Mesodermal cell (in vitro differentiated cells): Measurements from ENCODE around the gene LRRC58. TPM values are rescaled to one million over a fixed set of nuclear protein-coding genes. Genes with fewer than 3 reads are reported as not detected.
A peak's percentile ranks its signal among the peaks of the same experiment; 100 is the strongest.
"Not testable (repeated sequence)": the region's sequence is repeated elsewhere in the genome, so short reads cannot be mapped to it uniquely, and the experiment has no call there.

Experiments used
- H3K27ac ChIP-seq: 2 replicates; pipeline ENCODE4 v1.7.0; 2013; ENCODE audit warnings: mild to moderate bottlenecking, low read depth, low read length, moderate library complexity; ENCODE audit not compliant: severe bottlenecking
- H3K36me3 ChIP-seq: 2 replicates; pipeline ENCODE4 v1.7.1; 2013; ENCODE audit warnings: mild to moderate bottlenecking, low read length, moderate library complexity; ENCODE audit not compliant: control insufficient read depth, insufficient read depth
- H3K4me1 ChIP-seq: one replicate; pipeline ENCODE4 v1.7.1; 2013; ENCODE audit warnings: mild to moderate bottlenecking, low read length; ENCODE audit not compliant: insufficient read depth, control insufficient read depth, poor library complexity, severe bottlenecking
- H3K4me3 ChIP-seq: 2 replicates; pipeline ENCODE4 v1.7.0; 2013; ENCODE audit warnings: low read length, control low read depth, mild to moderate bottlenecking; ENCODE audit not compliant: insufficient read depth, poor library complexity, severe bottlenecking; ENCODE audit errors: extremely low read depth
- H3K9me3 ChIP-seq: 2 replicates; pipeline ENCODE4 v1.7.1; 2013; ENCODE audit warnings: mild to moderate bottlenecking, low read length, moderate library complexity; ENCODE audit not compliant: control insufficient read depth
- WGBS, 2 experiments: methylation state at CpG; one replicate each; pipeline ENCODE4 v1.1.5; 2013; ENCODE audit warnings: missing lambda C conversion rate in 2 of 2; ENCODE audit not compliant: insufficient coverage in 2 of 2; 5-methylcytosine and 5-hydroxymethylcytosine counted together
- polyA plus RNA-seq, 2 experiments: library from polyadenylated mRNA; stranded (reverse); fragments of 50-300 nt; gene quantifications; one replicate each; pipeline ENCODE4 v1.2.3, GENCODE V29; 2013

The LRRC58 gene
- 13.0 TPM for polyA plus RNA-seq (2013, experiment 1 of 2)
- polyA plus RNA-seq (2013, experiment 2 of 2), result 12.6 TPM

- WGBS, 2 experiments, result 0 to 1% methylated on average over 88 to 93 of the region's 95 CpGs
- Histone ChIP-seq H3K36me3 (no peaks in the 10 kb centered on the region), H3K9me3 (no peaks in the 10 kb centered on the region), H3K27ac (peak within 1 kb of the TSS; percentile 71), H3K4me1 (no peaks in the 10 kb centered on the region), H3K4me3 (peak within 1 kb of the TSS; percentile 75)
Observed at GRCh38 chr3:120348991-120349854, at the start of gene LRRC58. Gene LRRC58 (minus strand): TSS chr3:120349354. CDS start chr3:120349243, 111 bp downstream.

GRCh38 chr3:120396469-120396868 is 47.3 kb upstream of the LRRC58 start:
- 87 to 93% methylated on average over 8 of the region's 8 CpGs for WGBS, 2 experiments
- no peak overlapping the region for H3K27ac ChIP-seq
- H3K9me3 ChIP-seq, result no peaks in the 10 kb centered on the region
- peaks cover 80% of the 10 kb centered on the region for H3K36me3 ChIP-seq
- H3K4me1 ChIP-seq, result no peaks in the 10 kb centered on the region
- H3K4me3 ChIP-seq, result no peak overlapping the region

- Histone ChIP-seq H3K27ac (no peak overlapping the region), H3K4me1 (no peaks in the 10 kb centered on the region), H3K9me3 (no peaks in the 10 kb centered on the region), H3K4me3 (no peak overlapping the region), H3K36me3 (peaks cover 59% of the 10 kb centered on the region)
- 71 to 95% methylated on average over 1 to 2 of the region's 2 CpGs for WGBS, 2 experiments
Observed at GRCh38 chr3:120394347-120394746, 45.2 kb upstream of the LRRC58 start.

GRCh38 chr3:120393761-120394160 is 44.6 kb upstream of the LRRC58 start:
- peaks cover 53% of the 10 kb centered on the region for H3K36me3 ChIP-seq
- no peak overlapping the region for H3K27ac ChIP-seq
- H3K4me1 ChIP-seq, result no peaks in the 10 kb centered on the region
- 80 to 92% methylated on average over 1 of the region's 2 CpGs for WGBS, 2 experiments
- no peaks in the 10 kb centered on the region for H3K9me3 ChIP-seq
- no peak overlapping the region for H3K4me3 ChIP-seq

- no peak overlapping the region for H3K4me3 ChIP-seq
- WGBS, 2 experiments, result 100% methylated on average over 1 to 2 of the region's 4 CpGs
- H3K4me1 ChIP-seq, result no peaks in the 10 kb centered on the region
- no peaks in the 10 kb centered on the region for H3K9me3 ChIP-seq
- no peak overlapping the region for H3K27ac ChIP-seq
- H3K36me3 ChIP-seq, result peaks cover 48% of the 10 kb centered on the region
Observed at GRCh38 chr3:120393243-120393642, 44.1 kb upstream of the LRRC58 start.

- Histone ChIP-seq H3K4me3 (no peak overlapping the region), H3K4me1 (no peaks in the 10 kb centered on the region), H3K36me3 (no peaks in the 10 kb centered on the region), H3K27ac (no peak overlapping the region), H3K9me3 (no peaks in the 10 kb centered on the region)
- WGBS, 2 experiments, result 89 to 94% methylated on average over 2 of the region's 2 CpGs
Observed at GRCh38 chr3:120382941-120383447, 33.8 kb upstream of the LRRC58 start.

GRCh38 chr3:120381503-120381902 is 32.3 kb upstream of the LRRC58 start:
- Histone ChIP-seq H3K9me3 (no peaks in the 10 kb centered on the region), H3K27ac (no peak overlapping the region), H3K36me3 (no peaks in the 10 kb centered on the region), H3K4me1 (no peaks in the 10 kb centered on the region), H3K4me3 (no peak overlapping the region)
- 80 to 89% methylated on average over 2 of the region's 2 CpGs for WGBS, 2 experiments

- not testable (repeated sequence) for H3K27ac ChIP-seq, H3K36me3 ChIP-seq, H3K9me3 ChIP-seq, H3K4me1 ChIP-seq, H3K4me3 ChIP-seq
- WGBS, 2 experiments, result 20 to 60% methylated on average over 1 of the region's 12 CpGs
Observed at GRCh38 chr3:120377948-120378347, 28.8 kb upstream of the LRRC58 start.

GRCh38 chr3:120370463-120370862 is 21.3 kb upstream of the LRRC58 start:
- Histone ChIP-seq H3K36me3 (no peaks in the 10 kb centered on the region), H3K27ac (no peak overlapping the region), H3K9me3 (no peaks in the 10 kb centered on the region), H3K4me3 (no peak overlapping the region), H3K4me1 (no peaks in the 10 kb centered on the region)

GRCh38 chr3:120369037-120369467 is 19.9 kb upstream of the LRRC58 start:
- 60 to 67% methylated on average over 1 of the region's 2 CpGs for whole genome bisulfite sequencing, 2 experiments
- Histone ChIP-seq H3K27ac (no peak overlapping the region), H3K36me3 (no peaks in the 10 kb centered on the region)

GRCh38 chr3:120368172-120368571 is 19.0 kb upstream of the LRRC58 start:
- Histone ChIP-seq H3K4me3 (no peak overlapping the region), H3K36me3 (no peaks in the 10 kb centered on the region), H3K4me1 (no peaks in the 10 kb centered on the region), H3K27ac (no peak overlapping the region), H3K9me3 (no peaks in the 10 kb centered on the region)
- WGBS, 2 experiments, result 82 to 90% methylated on average over 2 to 3 of the region's 3 CpGs

More at GRCh38 chr3:120369037-120369467, 19.9 kb upstream of the LRRC58 start:
- Histone ChIP-seq H3K4me1 (no peaks in the 10 kb centered on the region), H3K9me3 (no peaks in the 10 kb centered on the region), H3K4me3 (no peak overlapping the region)
